GM12892 (cell line): ENCODE data around the gene NECTIN1.

Experiments used
- POLR2A ChIP-seq: IDR thresholded peaks from 2 replicates; pipeline ENCODE4 v1.6.1; 2011; ENCODE audit warnings: low read depth, low read length, control low read depth
- POLR2AphosphoS5 ChIP-seq: IDR thresholded peaks from 2 replicates; pipeline ENCODE4 v1.6.1; 2011; ENCODE audit warnings: low read depth, low read length, control low read depth
- TAF1 ChIP-seq: IDR thresholded peaks from 2 replicates; pipeline ENCODE4 v1.6.1; 2011; ENCODE audit warnings: low read depth, mild to moderate bottlenecking, control low read depth, low read length, borderline replicate concordance

- TF ChIP-seq POLR2A (no peak), TAF1 (no peak), POLR2AphosphoS5 (no peak)
Observed at GRCh38 chr11:119726150-119726553, 2.8 kb downstream of the NECTIN1 start.
